ENCODE results near the gene PTGIS. TPM values are rescaled to one million over a fixed set of nuclear protein-coding genes. Genes with fewer than 3 reads are reported as not detected.

The PTGIS gene
- total RNA-seq, 1 experiment from 2014 or later = 26.9 TPM

DNA sequence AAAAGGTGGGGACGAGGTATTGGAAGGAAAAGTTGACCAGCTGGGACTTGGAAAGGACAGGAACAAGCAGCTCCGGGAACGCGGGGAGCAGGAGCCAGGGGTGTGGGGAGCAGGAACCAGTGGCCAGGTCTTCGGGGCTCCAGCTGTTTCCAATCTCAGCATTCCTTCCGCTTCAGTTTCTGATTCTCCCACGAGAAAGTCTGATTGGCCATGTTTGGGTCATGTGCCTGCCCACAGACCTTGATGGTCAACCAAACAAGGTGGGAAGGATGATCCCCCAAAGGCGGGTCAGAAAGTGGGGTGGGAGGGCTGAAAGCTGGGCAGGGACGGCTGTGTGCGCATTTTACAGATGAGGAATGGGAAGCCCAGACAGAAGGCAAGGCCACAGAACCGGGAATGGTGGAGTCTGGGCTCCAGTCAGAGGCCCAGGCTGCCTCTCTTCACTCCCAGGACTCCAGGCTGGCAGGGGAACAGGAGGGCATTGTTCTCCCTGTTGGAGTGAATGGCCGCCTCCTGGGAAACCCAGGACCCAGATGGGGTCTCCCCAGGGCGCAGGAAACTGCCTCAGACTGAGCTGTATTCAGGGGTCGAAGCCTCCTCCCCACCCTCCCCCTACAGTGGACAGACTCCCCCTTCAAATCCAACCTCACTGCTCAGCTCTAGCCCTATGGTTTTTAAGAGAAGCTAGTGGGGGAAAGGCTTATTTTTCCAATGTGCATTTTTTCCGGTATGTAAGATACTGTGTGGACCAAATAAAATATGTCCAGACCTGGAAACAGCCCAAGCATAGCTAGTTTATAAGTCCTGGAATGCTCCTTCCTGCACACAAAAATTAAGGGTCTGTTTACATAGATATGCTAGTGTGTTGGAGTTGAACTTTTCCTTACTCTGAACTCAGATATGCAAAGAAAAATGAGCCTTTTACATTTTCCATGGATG lies 12.2 kb upstream of the PTGIS start:
- intact Hi-C loops (cut with micrococcal nuclease; ENCODE audit: unreplicated experiment) = no loop called here
- POLR2A ChIA-PET (ENCODE audit: unreplicated experiment) = interaction anchor here (0.5 to 0.6 kb wide), 2 partner anchors 30 to 46 kb away, joined by 3 to 4 read pairs; no protein-coding TSS in a partner anchor
- peak overlapping the region; percentile 94 for H3K27ac ChIP-seq
- peak overlapping the region; percentile 31 for H3K4me2 ChIP-seq
- H3K36me3 ChIP-seq (ENCODE audit: low read depth) = no peaks in the 10 kb centered on the region; the same call in 1 of the 2 replicates
- TF ChIP-seq, protein P1, sequence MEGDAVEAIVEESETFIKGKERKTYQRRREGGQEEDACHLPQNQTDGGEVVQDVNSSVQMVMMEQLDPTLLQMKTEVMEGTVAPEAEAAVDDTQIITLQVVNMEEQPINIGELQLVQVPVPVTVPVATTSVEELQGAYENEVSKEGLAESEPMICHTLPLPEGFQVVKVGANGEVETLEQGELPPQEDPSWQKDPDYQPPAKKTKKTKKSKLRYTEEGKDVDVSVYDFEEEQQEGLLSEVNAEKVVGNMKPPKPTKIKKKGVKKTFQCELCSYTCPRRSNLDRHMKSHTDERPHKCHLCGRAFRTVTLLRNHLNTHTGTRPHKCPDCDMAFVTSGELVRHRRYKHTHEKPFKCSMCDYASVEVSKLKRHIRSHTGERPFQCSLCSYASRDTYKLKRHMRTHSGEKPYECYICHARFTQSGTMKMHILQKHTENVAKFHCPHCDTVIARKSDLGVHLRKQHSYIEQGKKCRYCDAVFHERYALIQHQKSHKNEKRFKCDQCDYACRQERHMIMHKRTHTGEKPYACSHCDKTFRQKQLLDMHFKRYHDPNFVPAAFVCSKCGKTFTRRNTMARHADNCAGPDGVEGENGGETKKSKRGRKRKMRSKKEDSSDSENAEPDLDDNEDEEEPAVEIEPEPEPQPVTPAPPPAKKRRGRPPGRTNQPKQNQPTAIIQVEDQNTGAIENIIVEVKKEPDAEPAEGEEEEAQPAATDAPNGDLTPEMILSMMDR (conservative IDR thresholded peaks at IDR 0.05) = no peak
- TF ChIP-seq EZH2 (IDR thresholded peaks at IDR 0.05; ENCODE audit: low read depth) = no peak
- BruUV-seq (replicated peaks) = no TSS peak
- no peak overlapping the region for H2AFZ ChIP-seq
- no peaks in the 10 kb centered on the region for H3K79me2 ChIP-seq (ENCODE audit: low read depth)
- H3K9me3 ChIP-seq (ENCODE audit: insufficient read depth, low read depth) = peaks cover 7% of the 10 kb centered on the region
- peaks cover 64% of the 10 kb centered on the region for H3K4me1 ChIP-seq (replicated peaks; ENCODE audit: insufficient read depth)
- H3K27me3 ChIP-seq (ENCODE audit: insufficient read depth, low read depth) = no peaks in the 10 kb centered on the region
- DNase-seq = peak in 1 of 2 experiments; percentile 44
- H3K4me3 ChIP-seq = no peak overlapping the region
- no peaks in the 10 kb centered on the region for H3K9me2 ChIP-seq (ENCODE audit: insufficient read depth)
- no peaks in the 10 kb centered on the region for H4K20me1 ChIP-seq (ENCODE audit: insufficient read depth)
- peaks cover 42% of the 10 kb centered on the region for H3F3A ChIP-seq (ENCODE audit: insufficient read depth, low read depth)
- CTCF ChIA-PET = interaction anchor here (0.5 kb wide), 2 partner anchors 95 to 352 kb away, joined by 4 read pairs; no protein-coding TSS in a partner anchor

GRCh38 chr20:49579195-49579594 lies 11.3 kb upstream of the PTGIS start:
- no peaks in the 10 kb centered on the region for H3K9me2 ChIP-seq (ENCODE audit: insufficient read depth)
- no peaks in the 10 kb centered on the region; the same call in 1 of the 2 replicates for H3K36me3 ChIP-seq (ENCODE audit: low read depth)
- H3K27ac ChIP-seq = no peak overlapping the region
- ChIA-PET POLR2A (ENCODE audit: unreplicated experiment) (interaction anchor here (0.6 kb wide), 1 partner anchor 45 kb away, joined by 3 read pairs; no protein-coding TSS in a partner anchor), CTCF (interaction anchor here (0.6 kb wide), 1 partner anchor 71 kb away, joined by 3 read pairs; no protein-coding TSS in a partner anchor)
- intact Hi-C loops (cut with micrococcal nuclease; ENCODE audit: unreplicated experiment) = no loop called here
- TF ChIP-seq, protein P1 (conservative IDR thresholded peaks at IDR 0.05) = no peak
- TF ChIP-seq EZH2 (IDR thresholded peaks at IDR 0.05; ENCODE audit: low read depth) = no peak
- peaks cover 37% of the 10 kb centered on the region for H3F3A ChIP-seq (ENCODE audit: insufficient read depth, low read depth)
- no peak overlapping the region for H3K4me2 ChIP-seq
- H2AFZ ChIP-seq = no peak overlapping the region
- no peak for DNase-seq
- H3K27me3 ChIP-seq (ENCODE audit: insufficient read depth, low read depth) = no peaks in the 10 kb centered on the region
- no peaks in the 10 kb centered on the region for H4K20me1 ChIP-seq (ENCODE audit: insufficient read depth)
- H3K4me1 ChIP-seq (replicated peaks; ENCODE audit: insufficient read depth) = peaks cover 59% of the 10 kb centered on the region
- peaks cover 7% of the 10 kb centered on the region for H3K9me3 ChIP-seq (ENCODE audit: insufficient read depth, low read depth)
- no peaks in the 10 kb centered on the region for H3K79me2 ChIP-seq (ENCODE audit: low read depth)
- no TSS peak for BruUV-seq (replicated peaks)
- H3K4me3 ChIP-seq = no peak overlapping the region

GRCh38 chr20:49578436-49578835 lies 10.5 kb upstream of the PTGIS start:
- peaks cover 37% of the 10 kb centered on the region; the same call in 1 of the 2 replicates for H3F3A ChIP-seq (ENCODE audit: insufficient read depth, low read depth)
- DNase-seq = no peak
- no TSS peak for BruUV-seq (replicated peaks)
- H3K27ac ChIP-seq = no peak overlapping the region
- peaks cover 7% of the 10 kb centered on the region for H3K9me3 ChIP-seq (ENCODE audit: insufficient read depth, low read depth)
- TF ChIP-seq EZH2 (IDR thresholded peaks at IDR 0.05; ENCODE audit: low read depth) = no peak
- TF ChIP-seq, protein P1 (conservative IDR thresholded peaks at IDR 0.05) = no peak
- H2AFZ ChIP-seq = no peak overlapping the region
- H3K36me3 ChIP-seq (ENCODE audit: low read depth) = no peaks in the 10 kb centered on the region; the same call in 1 of the 2 replicates
- H3K9me2 ChIP-seq (ENCODE audit: insufficient read depth) = no peaks in the 10 kb centered on the region
- peaks cover 57% of the 10 kb centered on the region for H3K4me1 ChIP-seq (replicated peaks; ENCODE audit: insufficient read depth)
- H3K4me3 ChIP-seq = no peak overlapping the region
- no peaks in the 10 kb centered on the region for H3K79me2 ChIP-seq (ENCODE audit: low read depth)
- H4K20me1 ChIP-seq (ENCODE audit: insufficient read depth) = no peaks in the 10 kb centered on the region
- intact Hi-C loops (cut with micrococcal nuclease; ENCODE audit: unreplicated experiment) = no loop called here
- no peak overlapping the region for H3K4me2 ChIP-seq
- CTCF ChIA-PET = no interaction called here
- H3K27me3 ChIP-seq (ENCODE audit: insufficient read depth, low read depth) = no peaks in the 10 kb centered on the region
- POLR2A ChIA-PET (ENCODE audit: unreplicated experiment) = no interaction called here

Measured in PC-9 (cell line).